Ovary (tissue), 9 donors: ENCODE data around the gene HIPK2. TPM values are rescaled to one million over a fixed set of nuclear protein-coding genes. Genes with fewer than 3 reads are reported as not detected.

Source experiments
- DNase-seq, 5 donors: peaks; one replicate each; pipeline ENCODE4 v3.0.0-alpha.2; 2019 to 2020
- H3K27ac ChIP-seq, 2 donors: fragments of 200-600 bp; one replicate each; pipeline versions ENCODE4 v1.5.1 to v1.8.0; 2019 to 2022
- H3K27me3 ChIP-seq: fragments of 200-600 bp; one replicate; pipeline ENCODE4 v1.8.0; 2022
- H3K36me3 ChIP-seq: fragments of 200-600 bp; sonication (generic); one replicate; pipeline ENCODE4 v1.5.1; 2019
- H3K4me1 ChIP-seq: one replicate; pipeline ENCODE4 v1.8.1; 2013; ENCODE audit warnings: mild to moderate bottlenecking, moderate library complexity; ENCODE audit not compliant: insufficient read depth
- H3K4me3 ChIP-seq: fragments of 200-600 bp; sonication (generic); one replicate; pipeline ENCODE4 v1.5.1; 2017
- H3K9me3 ChIP-seq, 2 donors: fragments of 200-600 bp in 1 of 2; sonication (generic) in 1 of 2; one replicate each; pipeline versions ENCODE4 v1.5.1 to v1.8.1; 2013 to 2019; ENCODE audit warnings: mild to moderate bottlenecking in 1 of 2, moderate library complexity in 1 of 2
- EP300 ChIP-seq: sonication (generic); formaldehyde crosslinking; IDR thresholded peaks from one replicate; pipeline ENCODE4 v1.6.1; 2017; ENCODE audit warnings: antibody characterized with exemption
- POLR2A ChIP-seq: fragments of 450-650 bp; IDR thresholded peaks from one replicate; pipeline ENCODE4 v1.6.1; 2017; ENCODE audit warnings: antibody characterized with exemption, mild to moderate bottlenecking, moderate library complexity
- WGBS, 3 donors: extraction: QIAGEN DNeasy Blood & Tissue Kit in 1 of 3; methylation state at CpG; one replicate each; pipeline versions ENCODE4 v1.1.5 to v1.1.7; 2013 to 2017; 5-methylcytosine and 5-hydroxymethylcytosine counted together
- intact Hi-C, 4 donors: fragments of 100-400 bp; cut with DNase I; formaldehyde crosslinking; loops; one replicate each; pipeline versions ENCODE4 v1.11.0 to v1.15.1; 2022 to 2023
- polyA plus RNA-seq, 2 donors: library from polyadenylated mRNA; stranded (reverse); fragments of 200-250 nt in 1 of 2; fragments of 350-450 nt in 1 of 2; fragmentation: Illumina TruSeq in 1 of 2; extraction: RNeasy Lipid Tissue Mini Kit (QIAGEN cat#74804) in 1 of 2; gene quantifications; one replicate each; pipeline ENCODE4 v1.2.3, GENCODE V29; 2013 to 2014
- total RNA-seq, 7 donors: library from RNA; depleted of rRNA in 2 of 7; stranded (reverse); fragments of >200 nt in 2 of 7; fragmentation: NEBNext Ultra II Directional in 3 of 7; extraction: Animal tissue kit (Norgen Biotek cat#: 25700) in 3 of 7; gene quantifications; one replicate each; pipeline versions ENCODE4 v1.1.0 to v1.2.4, GENCODE V29; 2016 to 2023
- TF ChIP-seq, protein P1 (sequence below), 3 donors: fragments of 450-650 bp in 2 of 3; fragments of 200-600 bp in 1 of 3; IDR thresholded peaks; one replicate each; pipeline versions ENCODE4 v1.5.1 to v1.8.0; 2016 to 2022; ENCODE audit warnings: antibody characterized with exemption in 3 of 3, mild to moderate bottlenecking in 1 of 3
- donor health status: DM: no; HTN: no; CAD: no; lungs with moderate emphysema.
- donor health status: DM: no; HTN: no; CAD: no.
- donor health status: Bipolar disorder and iron deficiency.
- donor health status: DM: yes; HTN: yes; CAD: no.
- donor health status: DM: no; HTN: no; CAD: no.
- donor health status: DM: yes; HTN: yes; CAD: no.

The HIPK2 gene
- total and polyA plus RNA-seq, 9 donors = 7.3 to 38.4 (median 28.1) TPM

DNA sequence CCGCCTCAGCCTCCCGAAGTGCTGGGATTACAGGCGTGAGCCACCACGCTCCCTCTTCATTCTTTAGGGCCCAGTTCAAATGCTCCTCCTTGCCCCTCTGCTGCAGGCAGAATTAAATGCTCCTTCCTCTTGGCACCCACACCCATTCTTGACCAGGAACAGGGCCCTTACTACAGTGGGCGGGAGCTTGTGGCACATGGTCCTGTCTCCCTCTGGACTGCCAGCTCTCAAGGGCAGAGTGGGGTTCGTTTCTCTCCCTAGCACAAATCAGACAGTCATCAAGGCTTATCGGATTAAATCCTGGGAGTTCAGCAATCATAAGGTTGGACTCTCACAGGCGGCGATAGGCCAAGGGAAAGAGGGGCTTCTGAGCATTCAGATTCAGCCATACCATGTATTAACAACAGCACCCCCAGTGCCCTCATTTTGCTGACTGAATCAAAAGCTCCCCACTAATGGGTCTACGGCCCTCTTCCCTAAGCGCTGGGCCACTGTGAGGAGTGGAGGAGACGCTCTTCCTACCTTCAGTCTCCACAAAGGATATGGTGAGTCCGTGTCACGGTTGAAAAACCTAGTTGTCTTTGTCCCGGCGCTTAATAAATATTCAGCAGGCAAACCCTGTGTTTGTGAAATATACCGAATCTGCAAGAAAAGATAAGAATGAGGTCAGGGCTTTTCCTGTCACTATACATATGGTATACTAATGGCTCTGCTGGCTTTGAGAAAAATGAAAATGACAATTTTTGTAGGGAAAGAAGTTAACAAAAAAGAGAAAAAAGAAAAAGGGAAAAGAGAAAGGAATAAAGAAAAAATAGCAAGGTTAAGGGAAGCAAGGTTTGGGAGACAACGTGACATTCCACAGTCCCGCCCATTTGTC is 146.9 kb downstream of the HIPK2 start:
- Histone ChIP-seq H3K36me3 (no peaks in the 10 kb centered on the region), H3K4me3 (no peak overlapping the region), H3K27ac (no peak overlapping the region), H3K9me3 (no peaks in the 10 kb centered on the region), H3K4me1 (no peaks in the 10 kb centered on the region), H3K27me3 (no peaks in the 10 kb centered on the region)
- intact Hi-C loops = no loop called here
- no peak for TF ChIP-seq EP300
- TF ChIP-seq, protein P1, sequence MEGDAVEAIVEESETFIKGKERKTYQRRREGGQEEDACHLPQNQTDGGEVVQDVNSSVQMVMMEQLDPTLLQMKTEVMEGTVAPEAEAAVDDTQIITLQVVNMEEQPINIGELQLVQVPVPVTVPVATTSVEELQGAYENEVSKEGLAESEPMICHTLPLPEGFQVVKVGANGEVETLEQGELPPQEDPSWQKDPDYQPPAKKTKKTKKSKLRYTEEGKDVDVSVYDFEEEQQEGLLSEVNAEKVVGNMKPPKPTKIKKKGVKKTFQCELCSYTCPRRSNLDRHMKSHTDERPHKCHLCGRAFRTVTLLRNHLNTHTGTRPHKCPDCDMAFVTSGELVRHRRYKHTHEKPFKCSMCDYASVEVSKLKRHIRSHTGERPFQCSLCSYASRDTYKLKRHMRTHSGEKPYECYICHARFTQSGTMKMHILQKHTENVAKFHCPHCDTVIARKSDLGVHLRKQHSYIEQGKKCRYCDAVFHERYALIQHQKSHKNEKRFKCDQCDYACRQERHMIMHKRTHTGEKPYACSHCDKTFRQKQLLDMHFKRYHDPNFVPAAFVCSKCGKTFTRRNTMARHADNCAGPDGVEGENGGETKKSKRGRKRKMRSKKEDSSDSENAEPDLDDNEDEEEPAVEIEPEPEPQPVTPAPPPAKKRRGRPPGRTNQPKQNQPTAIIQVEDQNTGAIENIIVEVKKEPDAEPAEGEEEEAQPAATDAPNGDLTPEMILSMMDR (IDR thresholded peaks at IDR 0.05) = no peak
- no peak for TF ChIP-seq POLR2A
- 91 to 92% (median 91%) methylated on average over 19 of the region's 19 CpGs for WGBS, 3 donors
- DNase-seq = no peak

DNA sequence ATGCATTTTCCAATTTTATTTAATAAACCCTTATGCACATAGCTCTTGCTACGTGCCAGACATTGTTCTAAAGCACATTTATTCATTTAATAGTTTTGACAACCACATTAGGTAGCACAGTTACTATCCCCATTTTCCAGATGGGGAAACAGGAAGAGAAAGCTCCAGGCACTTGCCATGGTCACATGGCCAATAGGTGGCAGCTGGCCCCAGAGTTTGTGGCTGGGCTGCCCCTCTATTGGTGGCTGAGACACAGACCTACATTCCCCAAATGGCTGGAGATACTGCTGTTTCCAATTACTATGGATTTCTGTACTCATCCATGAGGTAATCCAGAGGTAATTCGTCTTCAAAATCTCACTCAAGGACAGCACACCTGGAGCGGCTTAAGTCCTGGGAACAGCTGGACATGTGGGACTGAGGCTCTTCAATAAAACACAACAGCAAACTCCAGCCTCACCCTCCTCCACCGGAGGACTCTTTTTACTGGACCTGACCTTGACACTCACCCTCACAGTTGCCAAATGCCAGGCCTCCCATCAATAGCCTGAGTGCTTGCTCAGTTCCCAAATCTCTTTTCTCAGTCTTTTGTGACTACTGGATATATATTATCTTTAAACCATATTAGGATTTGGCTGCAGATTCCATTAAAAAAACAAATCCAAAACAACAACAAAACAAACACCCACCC is 148.3 kb downstream of the HIPK2 start:
- Histone ChIP-seq H3K27me3 (no peaks in the 10 kb centered on the region), H3K4me3 (no peak overlapping the region), H3K4me1 (no peaks in the 10 kb centered on the region), H3K27ac (no peak overlapping the region), H3K36me3 (no peaks in the 10 kb centered on the region), H3K9me3 (no peaks in the 10 kb centered on the region)
- peak in 1 of 5 donors; percentile 26 for DNase-seq
- TF ChIP-seq POLR2A = no peak
- TF ChIP-seq, protein P1 (IDR thresholded peaks at IDR 0.05) = no peak
- no peak for TF ChIP-seq EP300
- intact Hi-C loops = no loop called here
- 47 to 60% (median 57%) methylated on average over 4 of the region's 4 CpGs for WGBS, 3 donors

DNA sequence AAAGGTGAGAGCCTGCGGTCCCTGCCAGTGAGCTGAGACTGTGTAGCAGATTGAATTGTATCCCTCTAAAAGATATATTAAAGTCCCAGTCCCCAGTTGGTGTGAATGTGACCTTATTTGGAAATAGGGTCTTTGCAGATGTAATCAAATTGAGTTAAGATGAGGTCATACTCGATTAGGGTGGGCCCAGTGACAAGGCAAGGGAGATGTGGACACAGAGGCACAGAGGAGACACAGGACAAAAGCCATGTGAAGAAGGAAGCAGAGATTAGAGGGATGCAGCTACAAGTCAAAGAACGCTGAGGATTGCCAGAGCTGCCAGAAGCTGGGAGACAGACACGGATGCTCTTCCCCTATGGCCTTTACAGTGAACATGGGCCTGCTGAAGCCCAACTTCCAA is 150.0 kb downstream of the HIPK2 start:
- H3K36me3 ChIP-seq = no peaks in the 10 kb centered on the region
- H3K4me1 ChIP-seq = no peaks in the 10 kb centered on the region
- intact Hi-C loops = no loop called here
- no peak overlapping the region for H3K4me3 ChIP-seq
- no peak for DNase-seq
- no peaks in the 10 kb centered on the region for H3K27me3 ChIP-seq
- no peak overlapping the region for H3K27ac ChIP-seq
- TF ChIP-seq POLR2A = no peak
- TF ChIP-seq, protein P1 (IDR thresholded peaks at IDR 0.05) = no peak
- no peak for TF ChIP-seq EP300
- H3K9me3 ChIP-seq = no peaks in the 10 kb centered on the region
- 83 to 96% (median 90%) methylated on average over 4 of the region's 4 CpGs for WGBS, 3 donors

DNA sequence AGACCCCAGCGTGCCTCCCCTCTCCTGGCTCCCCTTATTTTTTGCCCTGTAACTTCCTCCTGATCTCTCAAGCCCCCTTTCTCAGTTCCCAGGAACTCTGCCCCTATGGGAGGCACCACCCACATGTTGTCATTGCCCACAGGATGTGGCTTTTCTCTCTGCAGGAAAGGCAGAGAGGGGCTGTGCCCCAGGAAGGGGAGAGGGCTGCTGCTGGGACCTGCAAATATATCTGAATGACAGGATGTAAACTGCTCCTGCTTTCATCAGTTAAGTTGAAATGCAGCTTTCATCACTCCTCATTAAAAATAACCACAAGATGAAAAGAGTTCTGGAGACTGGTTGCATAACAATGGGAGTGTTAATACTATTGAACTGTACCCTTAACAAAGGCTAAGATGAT is 151.0 kb downstream of the HIPK2 start:
- intact Hi-C loops = no loop called here
- Histone ChIP-seq H3K27me3 (no peaks in the 10 kb centered on the region), H3K4me3 (no peak overlapping the region), H3K4me1 (no peaks in the 10 kb centered on the region), H3K27ac (no peak overlapping the region), H3K36me3 (no peaks in the 10 kb centered on the region), H3K9me3 (no peaks in the 10 kb centered on the region)
- DNase-seq = no peak
- TF ChIP-seq EP300 = no peak
- TF ChIP-seq POLR2A = no peak
- TF ChIP-seq, protein P1 (IDR thresholded peaks at IDR 0.05) = no peak
- WGBS, 3 donors = 75 to 92% (median 88%) methylated on average over 1 of the region's 1 CpG
